HepG2 (cell line): ENCODE measurements around the gene MLX. TPM values are rescaled to one million over a fixed set of nuclear protein-coding genes. Genes with fewer than 3 reads are reported as not detected.

Experiments
- ATAC-seq: fragments of 200-7000 bp; cut with Tn5 transposase; 3 replicates; pipeline ENCODE4 v1.9.1; 2020; ENCODE audit warnings: mild to moderate bottlenecking, moderate library complexity
- BruUV-seq: library from RNA; stranded (reverse); fragments of 400-500 nt; replicated peaks from 2 replicates; lab custom pipeline; 2021; lab: Mats Ljungman, UMichigan
- CTCF ChIA-PET: fragments of 300-600 bp; formaldehyde crosslinking; extraction: SDS; loops from one replicate; lab custom pipeline; 2021; ENCODE audit warnings: low total read pairs, inconsistent platforms, low intra/inter-chr PET ratio; lab: Yijun Ruan, JAX
- POLR2A ChIA-PET: fragments of 350-600 bp; sonication (Branson Sonifier 250); formaldehyde crosslinking; loops from one replicate; lab custom pipeline; 2020; ENCODE audit warnings: antibody characterized with exemption, inconsistent platforms; lab: Yijun Ruan, JAX
- DNase-seq: peaks from one replicate; pipeline ENCODE4 v3.0.0-alpha.2; 2015; ENCODE audit warnings: low spot score
- FAIRE-seq: peaks from 3 replicates; lab custom pipeline; 2011; peaks lifted over from hg19 to GRCh38; lab: Jason Lieb, UNC
- H2AFZ ChIP-seq: one replicate; pipeline ENCODE4 v1.6.1; 2011; ENCODE audit warnings: low read length, inconsistent platforms
- H3K27ac ChIP-seq: fragments of 300-600 bp; 3 replicates; pipeline ENCODE4 v1.8.0; 2011; ENCODE audit warnings: mixed run types, mild to moderate bottlenecking, mixed read lengths, low read length, inconsistent platforms; ENCODE audit not compliant: insufficient read depth; ENCODE audit errors: extremely low read length
- H3K27me3 ChIP-seq, 2 experiments: fragments of 200-600 bp in 1 of 2; 2 replicates in 1 of 2; 3 replicates in 1 of 2; pipeline versions ENCODE4 v1.6.0 to v1.8.0; 2011; ENCODE audit warnings: low read length in 2 of 2, mild to moderate bottlenecking in 2 of 2, moderate library complexity in 2 of 2, inconsistent platforms in 1 of 2; ENCODE audit not compliant: insufficient read depth in 2 of 2, control insufficient read depth in 1 of 2
- H3K36me3 ChIP-seq, 2 experiments: fragments of 200-600 bp in 1 of 2; replicated peaks in 1 of 2; 2 replicates in 1 of 2; 3 replicates in 1 of 2; pipeline versions ENCODE4 v1.5.1 to v1.8.0; 2011; ENCODE audit warnings: low read length in 2 of 2, inconsistent platforms in 1 of 2; ENCODE audit not compliant: insufficient read depth in 2 of 2, control insufficient read depth in 1 of 2
- H3K4me1 ChIP-seq: 2 replicates; pipeline ENCODE4 v1.5.1; 2012; ENCODE audit warnings: low read length, inconsistent platforms; ENCODE audit not compliant: insufficient read depth
- H3K4me2 ChIP-seq: 2 replicates; pipeline ENCODE4 v1.6.0; 2011; ENCODE audit warnings: low read depth, low read length, inconsistent platforms
- H3K4me3 ChIP-seq, 3 experiments: fragments of 200-600 bp in 1 of 3; sonication (generic), shearing (Covaris generic) in 1 of 3; replicated peaks in 1 of 3; 2 replicates each; pipeline ENCODE4 v1.5.1; 2011 to 2016; ENCODE audit warnings: low read length in 3 of 3, inconsistent platforms in 2 of 3, low read depth in 2 of 3, mild to moderate bottlenecking in 2 of 3, control low read depth in 1 of 3, mixed read lengths in 1 of 3; ENCODE audit not compliant: insufficient read depth in 1 of 3
- H3K79me2 ChIP-seq: one replicate; pipeline ENCODE4 v1.6.1; 2011; ENCODE audit warnings: low read length, inconsistent platforms; ENCODE audit not compliant: insufficient read depth
- H3K9ac ChIP-seq: 2 replicates; pipeline ENCODE4 v1.6.0; 2011; ENCODE audit warnings: mild to moderate bottlenecking, low read depth, low read length, inconsistent platforms; ENCODE audit not compliant: insufficient read depth
- H3K9me3 ChIP-seq: 2 replicates; pipeline ENCODE4 v1.5.1; 2012; ENCODE audit warnings: mild to moderate bottlenecking, low read length
- H4K20me1 ChIP-seq: 2 replicates; pipeline ENCODE4 v1.6.0; 2011; ENCODE audit warnings: inconsistent platforms, mild to moderate bottlenecking, low read length, moderate library complexity; ENCODE audit not compliant: insufficient read depth
- ARNT2 ChIP-seq: sonication (generic); formaldehyde crosslinking; IDR thresholded peaks from 2 replicates; pipeline ENCODE4 v1.8.0; 2022; ENCODE audit warnings: mild to moderate bottlenecking, low read depth, missing genetic modification reagents, moderate library complexity
- ATF1 ChIP-seq: IDR thresholded peaks from 2 replicates; pipeline ENCODE4 v1.6.1; 2016; ENCODE audit warnings: mild to moderate bottlenecking, control low read depth
- BHLHE40 ChIP-seq: IDR thresholded peaks from 2 replicates; pipeline ENCODE4 v1.6.1; 2011; ENCODE audit warnings: low read length, improper control_type of control experiment
- CBX1 ChIP-seq: IDR thresholded peaks from one replicate; pipeline ENCODE4 v1.6.1; 2016; ENCODE audit warnings: antibody characterized with exemption, low read depth
- CHD4 ChIP-seq: fragments of 200-600 bp; sonication (generic); IDR thresholded peaks from 2 replicates; pipeline ENCODE4 v1.7.0; 2017; ENCODE audit warnings: mild to moderate bottlenecking, low read length, borderline replicate concordance
- DPF2 ChIP-seq: sonication (generic); formaldehyde crosslinking; IDR thresholded peaks from 2 replicates; pipeline ENCODE4 v1.4.0; 2020; ENCODE audit warnings: mild to moderate bottlenecking, low read depth, missing genetic modification reagents, borderline replicate concordance
- NAIF1 ChIP-seq: sonication (generic); formaldehyde crosslinking; IDR thresholded peaks from 2 replicates; pipeline ENCODE4 v1.5.0; 2020; ENCODE audit warnings: mild to moderate bottlenecking, missing genetic modification reagents, borderline replicate concordance
- NPAS2 ChIP-seq: sonication (generic); formaldehyde crosslinking; IDR thresholded peaks from 2 replicates; pipeline ENCODE4 v1.8.0; 2022; ENCODE audit warnings: mild to moderate bottlenecking, missing genetic modification reagents, borderline replicate concordance
- SALL1 ChIP-seq: sonication (generic); formaldehyde crosslinking; IDR thresholded peaks from 2 replicates; pipeline ENCODE4 v1.8.0; 2022; ENCODE audit warnings: mild to moderate bottlenecking, missing genetic modification reagents
- STAG1 ChIP-seq: sonication (generic); formaldehyde crosslinking; IDR thresholded peaks from 2 replicates; pipeline ENCODE4 v1.4.0; 2020; ENCODE audit warnings: missing genetic modification reagents
- TCF7 ChIP-seq: sonication (generic); IDR thresholded peaks from 2 replicates; pipeline ENCODE4 v1.6.1; 2016; ENCODE audit warnings: antibody characterized with exemption, low read depth
- U2AF1 ChIP-seq: fragments of 200-400 bp; formaldehyde crosslinking; optimal IDR thresholded peaks from 2 replicates; pipeline ENCODE3; 2017; ENCODE audit warnings: mild to moderate bottlenecking, low read depth, low read length
- YY1 ChIP-seq: IDR thresholded peaks from 2 replicates; pipeline ENCODE4 v1.6.1; 2011; ENCODE audit warnings: low read length, low read depth, moderate library complexity, mild to moderate bottlenecking; ENCODE audit not compliant: insufficient read depth, insufficient replicate concordance
- ZBTB7A ChIP-seq: sonication (generic); formaldehyde crosslinking; IDR thresholded peaks from 2 replicates; pipeline ENCODE4 v1.8.0; 2022; ENCODE audit warnings: mild to moderate bottlenecking, missing genetic modification reagents
- ZFP41 ChIP-seq: sonication (generic); formaldehyde crosslinking; IDR thresholded peaks from 2 replicates; pipeline ENCODE4 v1.4.0; 2020; ENCODE audit warnings: mild to moderate bottlenecking, missing genetic modification reagents, borderline replicate concordance
- ZKSCAN5 ChIP-seq: sonication (generic); formaldehyde crosslinking; IDR thresholded peaks from 2 replicates; pipeline ENCODE4 v1.5.1; 2020; ENCODE audit warnings: mild to moderate bottlenecking, missing genetic modification reagents
- ZMAT5 ChIP-seq: sonication (generic); formaldehyde crosslinking; IDR thresholded peaks from 2 replicates; pipeline ENCODE4 v1.5.0; 2020; ENCODE audit warnings: mild to moderate bottlenecking, low read depth, missing genetic modification reagents, borderline replicate concordance
- ZNF207 ChIP-seq: fragments of 450-650 bp; IDR thresholded peaks from 2 replicates; pipeline ENCODE4 v1.6.1; 2016; ENCODE audit warnings: antibody characterized with exemption, borderline replicate concordance
- ZNF329 ChIP-seq: sonication (generic); formaldehyde crosslinking; IDR thresholded peaks from 2 replicates; pipeline ENCODE4 v1.9.0; 2021; ENCODE audit warnings: low read depth, mild to moderate bottlenecking, missing genetic modification reagents
- ZNF383 ChIP-seq: sonication (generic); formaldehyde crosslinking; IDR thresholded peaks from 2 replicates; pipeline ENCODE4 v1.4.0; 2020; ENCODE audit warnings: missing genetic modification reagents, mild to moderate bottlenecking, borderline replicate concordance
- ZNF562 ChIP-seq: sonication (generic); formaldehyde crosslinking; IDR thresholded peaks from 2 replicates; pipeline ENCODE4 v1.8.0; 2022; ENCODE audit warnings: missing genetic modification reagents, borderline replicate concordance
- ZNF564 ChIP-seq: sonication (generic); formaldehyde crosslinking; IDR thresholded peaks from 2 replicates; pipeline ENCODE4 v1.8.1; 2023; ENCODE audit warnings: mild to moderate bottlenecking, missing genetic modification reagents
- ZNF572 ChIP-seq: sonication (generic); formaldehyde crosslinking; IDR thresholded peaks from 2 replicates; pipeline ENCODE4 v1.5.1; 2020; ENCODE audit warnings: mild to moderate bottlenecking, missing genetic modification reagents
- ZNF629 ChIP-seq: sonication (generic); formaldehyde crosslinking; conservative IDR thresholded peaks from 2 replicates; pipeline ENCODE4 v1.5.0; 2020; ENCODE audit warnings: missing genetic modification reagents
- ZNF768 ChIP-seq: sonication (generic); formaldehyde crosslinking; IDR thresholded peaks from 2 replicates; pipeline ENCODE4 v1.4.0; 2020; ENCODE audit warnings: missing genetic modification reagents
- WGBS: methylation state at CpG from one replicate; pipeline ENCODE4 v1.1.6; 2017; ENCODE audit warnings: low lambda C conversion rate; 5-methylcytosine and 5-hydroxymethylcytosine counted together
- in situ Hi-C: cut with HindIII; loops from 2 replicates; pipeline ENCODE4 v1.10.0; 2017; ENCODE audit warnings: low pct_unique_long_range_greater_than_20kb; ENCODE audit not compliant: extremely low pct_ligation_motif_present
- intact Hi-C: fragments of 100-400 bp; cut with micrococcal nuclease; formaldehyde crosslinking; loops from one replicate; pipeline ENCODE4 v1.10.0; 2022; ENCODE audit not compliant: unreplicated experiment
- polyA plus RNA-seq, 8 experiments: library from polyadenylated mRNA; depleted of rRNA in 3 of 8; stranded (reverse) in 7 of 8; unstranded in 1 of 8; fragments of >200 nt; fragmentation: Illumina TruSeq in 4 of 8; extraction: Trizol in 4 of 8; gene quantifications; 2 replicates each; pipeline versions ENCODE4 v1.2.1 to v1.2.3, GENCODE V29; 2011 to 2016; ENCODE audit warnings: low read depth in 4 of 8, missing spikeins in 1 of 8, mixed read lengths in 1 of 8; ENCODE audit not compliant: insufficient read depth in 1 of 8
- total RNA-seq, 5 experiments: library from RNA; depleted of rRNA; stranded (reverse); fragments of >200 nt; fragmentation: Illumina TruSeq; extraction: Trizol; gene quantifications; 2 replicates each; pipeline ENCODE4 v1.2.3, GENCODE V29; 2016; ENCODE audit warnings: low read depth in 1 of 5

Gene MLX
- total and polyA plus RNA-seq, 2 of the 13 experiments (the other 11 are each of a cell fraction or from before 2014, with no cell fraction given): 38.9 to 74.4 TPM

GRCh38 chr17:42578282-42578869, 11.5 kb downstream of the MLX start:
- BruUV-seq: no TSS peak
- peaks cover 23% of the 10 kb centered on the region for H3K79me2 ChIP-seq
- DNase-seq: peak; percentile 84
- TF ChIP-seq ZMAT5 (CRISPR knock-in tag): no peak
- TF ChIP-seq ZBTB7A: 0 out of 2 replicates have a peak, but pooled peaks have one; percentile 0
- TF ChIP-seq ZNF207: no peak
- TF ChIP-seq ZNF564 (CRISPR knock-in tag): peak; percentile 66
- 0 out of 2 replicates have a peak, but pooled peaks have one; percentile 71 for TF ChIP-seq NPAS2
- 0 out of 2 replicates have a peak, but pooled peaks have one; percentile 69 for TF ChIP-seq ZNF572 (CRISPR knock-in tag)
- TF ChIP-seq ARNT2: 0 out of 2 replicates have a peak, but pooled peaks have one; percentile 1
- TF ChIP-seq ZNF383: no peak
- TF ChIP-seq ATF1: 0 out of 2 replicates have a peak, but pooled peaks have one; percentile 4
- TF ChIP-seq ZFP41 (CRISPR knock-in tag): no peak
- TF ChIP-seq STAG1: peak; percentile 81
- TF ChIP-seq CBX1: peak; percentile 25
- 0 out of 2 replicates have a peak, but pooled peaks have one; percentile 5 for TF ChIP-seq ZNF629 (CRISPR knock-in tag)
- no peak for TF ChIP-seq TCF7
- no peak for TF ChIP-seq ZNF562 (CRISPR knock-in tag)
- TF ChIP-seq DPF2 (CRISPR knock-in tag): 0 out of 2 replicates have a peak, but pooled peaks have one; percentile 12
- TF ChIP-seq ZKSCAN5 (CRISPR knock-in tag): 0 out of 2 replicates have a peak, but pooled peaks have one; percentile 40
- TF ChIP-seq BHLHE40: peak; percentile 25; the same call in 1 of the 2 replicates
- peak; percentile 84; the same call in 1 of the 2 replicates for TF ChIP-seq NAIF1 (CRISPR knock-in tag)
- TF ChIP-seq ZNF329: 0 out of 2 replicates have a peak, but pooled peaks have one; percentile 26
- peak; percentile 25 for TF ChIP-seq YY1
- TF ChIP-seq ZNF768 (CRISPR knock-in tag): 0 out of 2 replicates have a peak, but pooled peaks have one; percentile 2
- 0 out of 2 replicates have a peak, but pooled peaks have one; percentile 47 for TF ChIP-seq CHD4
- TF ChIP-seq U2AF1: peak; percentile 10
- peak; percentile 34; the same call in 1 of the 2 replicates for TF ChIP-seq SALL1

More at GRCh38 chr17:42578282-42578869, 11.5 kb downstream of the MLX start:
- ChIA-PET CTCF (interaction anchor here (1.0 to 1.7 kb wide), 5 partner anchors 59 to 185 kb away, joined by 3 to 9 read pairs (median 4); partner anchors contain the start of gene CCR10), POLR2A (interaction anchor here (0.6 to 8.5 kb wide), 31 partner anchors 8 to 316 kb away, joined by 3 to 128 read pairs (median 5); partner anchors contain the start of genes BECN1, CNTD1, CNTNAP1 and COA3)
- Histone ChIP-seq H3K9ac (peak overlapping the region; percentile 96), H3K27me3 (no peaks in the 10 kb centered on the region; a peak in 1 of 5 replicates), H3K9me3 (no peaks in the 10 kb centered on the region), H3K36me3 (peaks cover 25 to 49% of the 10 kb centered on the region in 2 experiments), H2AFZ (no peak overlapping the region), H3K4me2 (peak overlapping the region; percentile 99), H3K27ac (peak overlapping the region; percentile 90), H3K4me3 (peak overlapping the region; percentile 75 to 97 (median 87)), H3K4me1 (peaks cover 33% of the 10 kb centered on the region), H4K20me1 (no peaks in the 10 kb centered on the region)
- ATAC-seq (peak; percentile 71), FAIRE-seq (peak; percentile 68)
- in situ Hi-C loops: no loop called here
- WGBS: 1% methylated on average over 20 of the region's 20 CpGs
- intact Hi-C loops: loop anchor here (2.0 to 5.0 kb wide), 2 partner anchors 102 to 184 kb away; partner anchors contain the start of genes CCR10 and RAMP2
